HepG2 (cell line): ENCODE measurements around the gene OGFOD3. TPM values are rescaled to one million over a fixed set of nuclear protein-coding genes. Genes with fewer than 3 reads are reported as not detected.

Experiments
- BRCA1 ChIP-seq: sonication (generic); formaldehyde crosslinking; IDR thresholded peaks from 2 replicates; pipeline ENCODE4 v1.4.0; 2020; ENCODE audit warnings: missing genetic modification reagents
- EHMT2 ChIP-seq: fragments of 200-600 bp; sonication (generic); IDR thresholded peaks from 2 replicates; pipeline ENCODE4 v1.7.0; 2017; ENCODE audit warnings: antibody characterized with exemption, low read depth, low read length, borderline replicate concordance
- ESRRA ChIP-seq: sonication (generic); formaldehyde crosslinking; IDR thresholded peaks from 2 replicates; pipeline ENCODE4 v1.5.1; 2020; ENCODE audit warnings: mild to moderate bottlenecking, low read depth, missing genetic modification reagents
- FOXA1 ChIP-seq, 2 experiments: fragments of 450-650 bp in 1 of 2; sonication (generic) in 1 of 2; formaldehyde crosslinking in 1 of 2; IDR thresholded peaks; 2 replicates each; pipeline versions ENCODE4 v1.4.0 to v1.6.1; 2016 to 2020; ENCODE audit warnings: missing genetic modification reagents in 1 of 2
- HMG20B ChIP-seq: conservative IDR thresholded peaks from 2 replicates; pipeline ENCODE4 v1.6.1; 2016; ENCODE audit warnings: missing genetic modification reagents, missing compliant biosample characterization
- HOXA3 ChIP-seq: sonication (generic); formaldehyde crosslinking; IDR thresholded peaks from 2 replicates; pipeline ENCODE4 v1.5.0; 2020; ENCODE audit warnings: missing genetic modification reagents
- ISL2 ChIP-seq: sonication (generic); formaldehyde crosslinking; IDR thresholded peaks from 2 replicates; pipeline ENCODE4 v1.5.0; 2020; ENCODE audit warnings: missing genetic modification reagents
- KLF6 ChIP-seq: IDR thresholded peaks from 2 replicates; pipeline ENCODE4 v1.8.0; 2016; ENCODE audit warnings: missing biosample characterization, missing genetic modification reagents
- MEIS1 ChIP-seq: sonication (generic); formaldehyde crosslinking; IDR thresholded peaks from 2 replicates; pipeline ENCODE4 v1.9.0; 2021; ENCODE audit warnings: mild to moderate bottlenecking, missing genetic modification reagents, moderate library complexity, borderline replicate concordance
- MEIS2 ChIP-seq: sonication (generic); formaldehyde crosslinking; IDR thresholded peaks from 2 replicates; pipeline ENCODE4 v1.9.0; 2021; ENCODE audit warnings: mild to moderate bottlenecking, missing genetic modification reagents
- MIER3 ChIP-seq: IDR thresholded peaks from 2 replicates; pipeline ENCODE4 v1.6.1; 2016; ENCODE audit warnings: missing compliant biosample characterization, borderline replicate concordance
- MLXIP ChIP-seq: sonication (generic); formaldehyde crosslinking; IDR thresholded peaks from 2 replicates; pipeline ENCODE4 v1.9.0; 2021; ENCODE audit warnings: missing genetic modification reagents, borderline replicate concordance
- PAX8 ChIP-seq: sonication (generic); formaldehyde crosslinking; IDR thresholded peaks from 2 replicates; pipeline ENCODE4 v1.8.0; 2022; ENCODE audit warnings: mild to moderate bottlenecking, missing genetic modification reagents, borderline replicate concordance
- PHF5A ChIP-seq: IDR thresholded peaks from one replicate; pipeline ENCODE4 v1.6.1; 2018; ENCODE audit warnings: low read depth, missing genetic modification reagents; ENCODE audit not compliant: unreplicated experiment
- RBM39 ChIP-seq: fragments of 200-400 bp; formaldehyde crosslinking; IDR thresholded peaks from one replicate; pipeline ENCODE4 v1.6.1; 2018; ENCODE audit warnings: antibody characterized with exemption, mild to moderate bottlenecking, low read depth, low read length; ENCODE audit not compliant: poor library complexity, severe bottlenecking
- REXO4 ChIP-seq: sonication (generic); formaldehyde crosslinking; IDR thresholded peaks from 2 replicates; pipeline ENCODE4 v1.8.0; 2022; ENCODE audit warnings: missing genetic modification reagents, mild to moderate bottlenecking, borderline replicate concordance
- ZFP36L1 ChIP-seq: sonication (generic); formaldehyde crosslinking; IDR thresholded peaks from 2 replicates; pipeline ENCODE4 v1.8.0; 2022; ENCODE audit warnings: mild to moderate bottlenecking, missing genetic modification reagents, moderate library complexity
- ZFP90 ChIP-seq: sonication (generic); formaldehyde crosslinking; IDR thresholded peaks from 2 replicates; pipeline ENCODE4 v1.8.0; 2022; ENCODE audit warnings: missing genetic modification reagents, mild to moderate bottlenecking, inconsistent platforms, borderline replicate concordance
- ZNF354B ChIP-seq: sonication (generic); formaldehyde crosslinking; IDR thresholded peaks from 2 replicates; pipeline ENCODE4 v1.8.0; 2022; ENCODE audit warnings: mild to moderate bottlenecking, missing genetic modification reagents
- ZNF451 ChIP-seq: sonication (generic); formaldehyde crosslinking; IDR thresholded peaks from 2 replicates; pipeline ENCODE4 v1.5.0; 2020; ENCODE audit warnings: mild to moderate bottlenecking, missing genetic modification reagents
- ZNF570 ChIP-seq: sonication (generic); formaldehyde crosslinking; IDR thresholded peaks from 2 replicates; pipeline ENCODE4 v1.4.0; 2020; ENCODE audit warnings: mild to moderate bottlenecking, missing genetic modification reagents, borderline replicate concordance
- ZNF574 ChIP-seq: sonication (generic); formaldehyde crosslinking; IDR thresholded peaks from 2 replicates; pipeline ENCODE4 v1.4.0; 2020; ENCODE audit warnings: missing genetic modification reagents
- ZNF670 ChIP-seq: sonication (generic); formaldehyde crosslinking; IDR thresholded peaks from 2 replicates; pipeline ENCODE4 v1.8.0; 2022; ENCODE audit warnings: mild to moderate bottlenecking, missing genetic modification reagents, borderline replicate concordance
- polyA plus RNA-seq, 8 experiments: library from polyadenylated mRNA; depleted of rRNA in 3 of 8; stranded (reverse) in 7 of 8; unstranded in 1 of 8; fragments of >200 nt; fragmentation: Illumina TruSeq in 4 of 8; extraction: Trizol in 4 of 8; gene quantifications; 2 replicates each; pipeline versions ENCODE4 v1.2.1 to v1.2.3, GENCODE V29; 2011 to 2016; ENCODE audit warnings: low read depth in 4 of 8, missing spikeins in 1 of 8, mixed read lengths in 1 of 8; ENCODE audit not compliant: insufficient read depth in 1 of 8
- total RNA-seq, 5 experiments: library from RNA; depleted of rRNA; stranded (reverse); fragments of >200 nt; fragmentation: Illumina TruSeq; extraction: Trizol; gene quantifications; 2 replicates each; pipeline ENCODE4 v1.2.3, GENCODE V29; 2016; ENCODE audit warnings: low read depth in 1 of 5

Gene OGFOD3
- total and polyA plus RNA-seq, 2 of the 13 experiments (the other 11 are each of a cell fraction or from before 2014, with no cell fraction given), result 40.0 to 42.1 TPM

- TF ChIP-seq ZFP36L1 (CRISPR knock-in tag) (peak; percentile 74; the same call in 1 of the 2 replicates), EHMT2 (no peak), HOXA3 (peak; percentile 92), REXO4 (CRISPR knock-in tag) (no peak), ISL2 (CRISPR knock-in tag) (peak; percentile 74; the same call in 1 of the 2 replicates), PAX8 (CRISPR knock-in tag) (no peak), ZNF670 (CRISPR knock-in tag) (peak; percentile 83; the same call in 1 of the 2 replicates), ZNF451 (CRISPR knock-in tag) (peak; percentile 49; the same call in 1 of the 2 replicates), MEIS1 (CRISPR knock-in tag) (peak; percentile 96), ZNF574 (CRISPR knock-in tag) (peak; percentile 82), KLF6 (peak; percentile 81; the same call in 1 of the 2 replicates), PHF5A (CRISPR knock-in tag) (peak; percentile 53), BRCA1 (CRISPR knock-in tag) (peak; percentile 87), ZFP90 (CRISPR knock-in tag) (peak; percentile 95), ESRRA (CRISPR knock-in tag) (peak; percentile 76; the same call in 1 of the 2 replicates), FOXA1 (IDR thresholded peaks at IDR 0.05) (no peak), FOXA1 (CRISPR knock-in tag; IDR thresholded peaks at IDR 0.05) (no peak), MLXIP (CRISPR knock-in tag) (peak; percentile 68; the same call in 1 of the 2 replicates), MEIS2 (peak; percentile 75), RBM39 (no peak), MIER3 (CRISPR knock-in tag) (peak; percentile 55; the same call in 1 of the 2 replicates), HMG20B (CRISPR knock-in tag) (0 out of 2 replicates have a peak, but pooled peaks have one; percentile 34), ZNF570 (CRISPR knock-in tag) (peak; percentile 35; the same call in 1 of the 2 replicates), ZNF354B (CRISPR knock-in tag) (peak; percentile 85; the same call in 1 of the 2 replicates)
Observed at GRCh38 chr17:82370471-82371332, 47.7 kb downstream of the OGFOD3 start (continued).
